GM12878 (cell line): ENCODE measurements around the gene BFSP2. TPM values are rescaled to one million over a fixed set of nuclear protein-coding genes. Genes with fewer than 3 reads are reported as not detected.

Experiments used
- ATF7 ChIP-seq: fragments of 450-650 bp; IDR thresholded peaks from 2 replicates; pipeline ENCODE4 v1.6.1; 2016; ENCODE audit warnings: low read depth, mild to moderate bottlenecking
- DPF2 ChIP-seq: fragments of 450-650 bp; IDR thresholded peaks from 2 replicates; pipeline ENCODE4 v1.6.1; 2017; ENCODE audit warnings: mild to moderate bottlenecking
- FOS ChIP-seq: IDR thresholded peaks from 3 replicates; pipeline ENCODE4 v1.6.1; 2011; ENCODE audit warnings: borderline replicate concordance; ENCODE audit not compliant: insufficient read length; ENCODE audit errors: extremely low read depth
- GATAD2B ChIP-seq: fragments of 450-650 bp; conservative IDR thresholded peaks from 2 replicates; pipeline ENCODE4 v1.6.1; 2017; ENCODE audit warnings: low read depth, mild to moderate bottlenecking, moderate library complexity
- HDGF ChIP-seq: fragments of 450-650 bp; IDR thresholded peaks from 2 replicates; pipeline ENCODE4 v1.6.1; 2016; ENCODE audit warnings: antibody characterized with exemption
- IKZF1 ChIP-seq: fragments of 450-650 bp; conservative IDR thresholded peaks from 2 replicates; pipeline ENCODE4 v1.6.1; 2017; ENCODE audit warnings: antibody characterized with exemption, mild to moderate bottlenecking
- KDM1A ChIP-seq: fragments of 200-600 bp; sonication (generic); IDR thresholded peaks from 2 replicates; pipeline ENCODE4 v1.6.1; 2016; ENCODE audit warnings: borderline replicate concordance
- KLF5 ChIP-seq: fragments of 450-650 bp; IDR thresholded peaks from 2 replicates; pipeline ENCODE4 v1.6.1; 2014; ENCODE audit warnings: mild to moderate bottlenecking; ENCODE audit not compliant: partially characterized antibody
- NR2F1 ChIP-seq: fragments of 450-650 bp; conservative IDR thresholded peaks from 2 replicates; pipeline ENCODE4 v1.6.1; 2017; ENCODE audit warnings: mild to moderate bottlenecking
- PAX5 ChIP-seq: IDR thresholded peaks from 2 replicates; pipeline ENCODE4 v1.6.1; 2011; ENCODE audit warnings: low read depth, low read length, borderline replicate concordance
- SMAD1 ChIP-seq: fragments of 450-650 bp; IDR thresholded peaks from 2 replicates; pipeline ENCODE4 v1.6.1; 2018; ENCODE audit warnings: mild to moderate bottlenecking, low read depth; ENCODE audit not compliant: partially characterized antibody
- SPI1 ChIP-seq: IDR thresholded peaks from 2 replicates; pipeline ENCODE4 v1.6.1; 2011; ENCODE audit warnings: low read depth, mild to moderate bottlenecking, low read length, moderate library complexity, borderline replicate concordance; ENCODE audit not compliant: insufficient read depth
- TCF12 ChIP-seq: IDR thresholded peaks from 2 replicates; pipeline ENCODE4 v1.6.1; 2011; ENCODE audit warnings: low read depth, mild to moderate bottlenecking, low read length
- ZBED1 ChIP-seq: IDR thresholded peaks from 2 replicates; pipeline ENCODE4 v1.6.1; 2016; ENCODE audit warnings: borderline replicate concordance
- ZNF207 ChIP-seq: fragments of 450-650 bp; IDR thresholded peaks from 2 replicates; pipeline ENCODE4 v1.6.1; 2014; ENCODE audit warnings: antibody characterized with exemption, mild to moderate bottlenecking, borderline replicate concordance
- polyA plus RNA-seq, 11 experiments: library from polyadenylated mRNA; depleted of rRNA in 4 of 11; unstranded in 6 of 11; stranded (reverse) in 5 of 11; fragments of >200 nt; fragmentation: Nextera tagmentation in 4 of 11; fragmentation: Illumina TruSeq in 1 of 11; extraction: Ambion mirVana in 4 of 11; extraction: Trizol in 1 of 11; gene quantifications; 1 replicate in 1 of 11; 2 replicates in 10 of 11; pipeline versions ENCODE4 v1.2.1 to v1.2.3, GENCODE V29; 2011 to 2016; ENCODE audit warnings: inconsistent platforms in 2 of 11, missing spikeins in 2 of 11, low read depth in 1 of 11
- total RNA-seq, 4 experiments: library from RNA; depleted of rRNA in 3 of 4; stranded (reverse); fragments of >200 nt in 3 of 4; fragmentation: Illumina TruSeq in 1 of 4; extraction: Trizol in 1 of 4; gene quantifications; 2 replicates each; pipeline versions ENCODE4 v1.2.1 to v1.2.3, GENCODE V29; 2013 to 2021
- TF ChIP-seq, protein P1 (sequence below): fragments of 450-650 bp; IDR thresholded peaks from 2 replicates; pipeline ENCODE4 v1.6.1; 2016; ENCODE audit warnings: mild to moderate bottlenecking
- TF ChIP-seq, protein P2 (sequence below): IDR thresholded peaks from 2 replicates; pipeline ENCODE4 v1.6.1; 2011; ENCODE audit warnings: borderline replicate concordance, low read depth, mild to moderate bottlenecking, moderate library complexity, low read length; ENCODE audit not compliant: insufficient read depth, poor library complexity, severe bottlenecking
- TF ChIP-seq, protein P3 (sequence below): fragments of 450-650 bp; IDR thresholded peaks from 2 replicates; pipeline ENCODE4 v1.6.1; 2017; ENCODE audit warnings: low read depth, mild to moderate bottlenecking, moderate library complexity
- TF ChIP-seq, protein P4 (sequence below): fragments of 450-650 bp; IDR thresholded peaks from 2 replicates; pipeline ENCODE4 v1.6.1; 2016; ENCODE audit warnings: mild to moderate bottlenecking
- TF ChIP-seq, protein P5 (sequence below): IDR thresholded peaks from 2 replicates; pipeline ENCODE4 v1.6.1; 2012; ENCODE audit warnings: low read depth, low read length, improper control_type of control experiment
- TF ChIP-seq, protein P6 (sequence below): fragments of 450-650 bp; IDR thresholded peaks from 2 replicates; pipeline ENCODE4 v1.6.1; 2017; ENCODE audit warnings: mild to moderate bottlenecking, low read depth, inconsistent platforms; ENCODE audit not compliant: poor library complexity, severe bottlenecking

The BFSP2 gene
- total and polyA plus RNA-seq, 10 of the 15 experiments (the other 5 are each of a cell fraction or from before 2014, with no cell fraction given), result 1.5 to 20.4 (median 7.3) TPM

DNA sequence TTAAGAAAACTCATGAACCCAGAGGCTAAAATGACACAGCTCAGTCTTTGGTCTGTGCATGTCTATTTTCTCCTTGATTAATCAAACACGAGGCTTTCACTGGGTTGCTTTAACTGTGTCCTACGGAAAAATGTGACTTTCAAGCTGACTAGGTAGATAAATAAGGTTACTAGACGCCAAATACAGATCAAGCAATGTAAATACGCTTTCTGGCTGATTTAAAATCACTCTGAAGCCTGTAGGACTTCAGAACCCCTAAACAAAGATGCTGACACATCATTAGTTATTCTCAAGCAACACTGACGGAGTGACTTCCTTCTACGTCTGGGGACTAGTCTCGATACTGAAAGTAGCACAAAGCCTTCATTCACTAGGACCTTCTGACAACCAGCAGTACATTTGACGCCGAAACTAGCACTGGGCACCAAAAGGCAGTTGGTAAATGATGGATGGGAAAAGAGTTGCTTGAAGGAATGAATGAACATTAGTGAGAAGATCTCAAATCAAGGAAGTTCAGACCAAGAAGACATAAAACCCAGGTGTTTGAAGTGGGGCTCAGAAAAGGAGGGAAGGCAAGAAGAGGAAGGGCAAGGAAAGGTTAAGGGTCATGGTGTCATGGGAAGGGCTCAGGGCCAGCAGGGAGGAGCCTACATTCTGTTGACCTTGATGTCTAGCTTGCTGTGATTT, 106.5 kb downstream of the BFSP2 start (continued):
- TF ChIP-seq DPF2 (peak; percentile 35; the same call in 1 of the 2 replicates), FOS (no peak), GATAD2B (0 out of 2 replicates have a peak, but pooled peaks have one; percentile 58), KLF5 (no peak), HDGF (peak; percentile 87), ZBED1 (0 out of 2 replicates have a peak, but pooled peaks have one; percentile 23), KDM1A (no peak), ZNF207 (0 out of 2 replicates have a peak, but pooled peaks have one; percentile 36), IKZF1 (peak; percentile 68), SPI1 (peak; percentile 38; the same call in 1 of the 2 replicates), NR2F1 (peak; percentile 93), ATF7 (peak; percentile 59; the same call in 1 of the 2 replicates), TCF12 (0 out of 2 replicates have a peak, but pooled peaks have one; percentile 16), SMAD1 (no peak), PAX5 (0 out of 2 replicates have a peak, but pooled peaks have one; percentile 35)
- TF ChIP-seq, protein P1, sequence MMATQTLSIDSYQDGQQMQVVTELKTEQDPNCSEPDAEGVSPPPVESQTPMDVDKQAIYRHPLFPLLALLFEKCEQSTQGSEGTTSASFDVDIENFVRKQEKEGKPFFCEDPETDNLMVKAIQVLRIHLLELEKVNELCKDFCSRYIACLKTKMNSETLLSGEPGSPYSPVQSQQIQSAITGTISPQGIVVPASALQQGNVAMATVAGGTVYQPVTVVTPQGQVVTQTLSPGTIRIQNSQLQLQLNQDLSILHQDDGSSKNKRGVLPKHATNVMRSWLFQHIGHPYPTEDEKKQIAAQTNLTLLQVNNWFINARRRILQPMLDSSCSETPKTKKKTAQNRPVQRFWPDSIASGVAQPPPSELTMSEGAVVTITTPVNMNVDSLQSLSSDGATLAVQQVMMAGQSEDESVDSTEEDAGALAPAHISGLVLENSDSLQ, result peak; percentile 83
- TF ChIP-seq, protein P2, sequence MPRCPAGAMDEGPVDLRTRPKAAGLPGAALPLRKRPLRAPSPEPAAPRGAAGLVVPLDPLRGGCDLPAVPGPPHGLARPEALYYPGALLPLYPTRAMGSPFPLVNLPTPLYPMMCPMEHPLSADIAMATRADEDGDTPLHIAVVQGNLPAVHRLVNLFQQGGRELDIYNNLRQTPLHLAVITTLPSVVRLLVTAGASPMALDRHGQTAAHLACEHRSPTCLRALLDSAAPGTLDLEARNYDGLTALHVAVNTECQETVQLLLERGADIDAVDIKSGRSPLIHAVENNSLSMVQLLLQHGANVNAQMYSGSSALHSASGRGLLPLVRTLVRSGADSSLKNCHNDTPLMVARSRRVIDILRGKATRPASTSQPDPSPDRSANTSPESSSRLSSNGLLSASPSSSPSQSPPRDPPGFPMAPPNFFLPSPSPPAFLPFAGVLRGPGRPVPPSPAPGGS, result no peak
- TF ChIP-seq, protein P3, sequence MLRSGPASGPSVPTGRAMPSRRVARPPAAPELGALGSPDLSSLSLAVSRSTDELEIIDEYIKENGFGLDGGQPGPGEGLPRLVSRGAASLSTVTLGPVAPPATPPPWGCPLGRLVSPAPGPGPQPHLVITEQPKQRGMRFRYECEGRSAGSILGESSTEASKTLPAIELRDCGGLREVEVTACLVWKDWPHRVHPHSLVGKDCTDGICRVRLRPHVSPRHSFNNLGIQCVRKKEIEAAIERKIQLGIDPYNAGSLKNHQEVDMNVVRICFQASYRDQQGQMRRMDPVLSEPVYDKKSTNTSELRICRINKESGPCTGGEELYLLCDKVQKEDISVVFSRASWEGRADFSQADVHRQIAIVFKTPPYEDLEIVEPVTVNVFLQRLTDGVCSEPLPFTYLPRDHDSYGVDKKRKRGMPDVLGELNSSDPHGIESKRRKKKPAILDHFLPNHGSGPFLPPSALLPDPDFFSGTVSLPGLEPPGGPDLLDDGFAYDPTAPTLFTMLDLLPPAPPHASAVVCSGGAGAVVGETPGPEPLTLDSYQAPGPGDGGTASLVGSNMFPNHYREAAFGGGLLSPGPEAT, result 0 out of 2 replicates have a peak, but pooled peaks have one; percentile 30
- TF ChIP-seq, protein P4, sequence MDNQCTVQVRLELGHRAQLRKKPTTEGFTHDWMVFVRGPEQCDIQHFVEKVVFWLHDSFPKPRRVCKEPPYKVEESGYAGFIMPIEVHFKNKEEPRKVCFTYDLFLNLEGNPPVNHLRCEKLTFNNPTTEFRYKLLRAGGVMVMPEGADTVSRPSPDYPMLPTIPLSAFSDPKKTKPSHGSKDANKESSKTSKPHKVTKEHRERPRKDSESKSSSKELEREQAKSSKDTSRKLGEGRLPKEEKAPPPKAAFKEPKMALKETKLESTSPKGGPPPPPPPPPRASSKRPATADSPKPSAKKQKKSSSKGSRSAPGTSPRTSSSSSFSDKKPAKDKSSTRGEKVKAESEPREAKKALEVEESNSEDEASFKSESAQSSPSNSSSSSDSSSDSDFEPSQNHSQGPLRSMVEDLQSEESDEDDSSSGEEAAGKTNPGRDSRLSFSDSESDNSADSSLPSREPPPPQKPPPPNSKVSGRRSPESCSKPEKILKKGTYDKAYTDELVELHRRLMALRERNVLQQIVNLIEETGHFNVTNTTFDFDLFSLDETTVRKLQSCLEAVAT, result peak; percentile 40
- TF ChIP-seq, protein P5, sequence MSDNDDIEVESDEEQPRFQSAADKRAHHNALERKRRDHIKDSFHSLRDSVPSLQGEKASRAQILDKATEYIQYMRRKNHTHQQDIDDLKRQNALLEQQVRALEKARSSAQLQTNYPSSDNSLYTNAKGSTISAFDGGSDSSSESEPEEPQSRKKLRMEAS, result 0 out of 2 replicates have a peak, but pooled peaks have one; percentile 6
- TF ChIP-seq, protein P6, sequence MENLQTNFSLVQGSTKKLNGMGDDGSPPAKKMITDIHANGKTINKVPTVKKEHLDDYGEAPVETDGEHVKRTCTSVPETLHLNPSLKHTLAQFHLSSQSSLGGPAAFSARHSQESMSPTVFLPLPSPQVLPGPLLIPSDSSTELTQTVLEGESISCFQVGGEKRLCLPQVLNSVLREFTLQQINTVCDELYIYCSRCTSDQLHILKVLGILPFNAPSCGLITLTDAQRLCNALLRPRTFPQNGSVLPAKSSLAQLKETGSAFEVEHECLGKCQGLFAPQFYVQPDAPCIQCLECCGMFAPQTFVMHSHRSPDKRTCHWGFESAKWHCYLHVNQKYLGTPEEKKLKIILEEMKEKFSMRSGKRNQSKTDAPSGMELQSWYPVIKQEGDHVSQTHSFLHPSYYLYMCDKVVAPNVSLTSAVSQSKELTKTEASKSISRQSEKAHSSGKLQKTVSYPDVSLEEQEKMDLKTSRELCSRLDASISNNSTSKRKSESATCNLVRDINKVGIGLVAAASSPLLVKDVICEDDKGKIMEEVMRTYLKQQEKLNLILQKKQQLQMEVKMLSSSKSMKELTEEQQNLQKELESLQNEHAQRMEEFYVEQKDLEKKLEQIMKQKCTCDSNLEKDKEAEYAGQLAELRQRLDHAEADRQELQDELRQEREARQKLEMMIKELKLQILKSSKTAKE, result peak; percentile 74
